ENCODE measurements around the gene LCE6A. TPM values are rescaled to one million over a fixed set of nuclear protein-coding genes. Genes with fewer than 3 reads are reported as not detected.

Gene LCE6A
- total RNA-seq, 1 donor from 2014 or later = not detected

DNA sequence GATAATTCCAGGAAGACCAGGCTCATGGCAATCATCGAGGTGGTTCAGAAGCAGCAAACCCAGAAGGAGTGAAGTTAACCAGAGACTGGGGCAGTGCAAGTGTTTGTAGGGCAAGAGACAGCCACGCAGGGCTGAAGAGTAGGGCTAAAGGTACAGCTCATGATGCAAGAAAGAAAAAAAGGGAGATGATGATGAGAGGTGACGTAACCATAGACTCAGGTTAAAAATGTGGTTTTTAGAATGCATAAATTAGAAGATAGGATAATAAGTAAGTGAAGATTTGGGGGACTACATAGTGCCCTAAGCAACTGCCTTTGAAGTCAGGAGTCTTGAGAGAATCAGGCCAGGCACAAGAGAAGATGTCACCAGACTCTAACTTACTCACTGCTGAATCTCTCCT lies 17.5 kb downstream of the LCE6A start:
- H3K36me3 Mint-ChIP-seq (ENCODE audit: unreplicated experiment) = no peaks in the 10 kb centered on the region
- TF ChIP-seq, protein P1, sequence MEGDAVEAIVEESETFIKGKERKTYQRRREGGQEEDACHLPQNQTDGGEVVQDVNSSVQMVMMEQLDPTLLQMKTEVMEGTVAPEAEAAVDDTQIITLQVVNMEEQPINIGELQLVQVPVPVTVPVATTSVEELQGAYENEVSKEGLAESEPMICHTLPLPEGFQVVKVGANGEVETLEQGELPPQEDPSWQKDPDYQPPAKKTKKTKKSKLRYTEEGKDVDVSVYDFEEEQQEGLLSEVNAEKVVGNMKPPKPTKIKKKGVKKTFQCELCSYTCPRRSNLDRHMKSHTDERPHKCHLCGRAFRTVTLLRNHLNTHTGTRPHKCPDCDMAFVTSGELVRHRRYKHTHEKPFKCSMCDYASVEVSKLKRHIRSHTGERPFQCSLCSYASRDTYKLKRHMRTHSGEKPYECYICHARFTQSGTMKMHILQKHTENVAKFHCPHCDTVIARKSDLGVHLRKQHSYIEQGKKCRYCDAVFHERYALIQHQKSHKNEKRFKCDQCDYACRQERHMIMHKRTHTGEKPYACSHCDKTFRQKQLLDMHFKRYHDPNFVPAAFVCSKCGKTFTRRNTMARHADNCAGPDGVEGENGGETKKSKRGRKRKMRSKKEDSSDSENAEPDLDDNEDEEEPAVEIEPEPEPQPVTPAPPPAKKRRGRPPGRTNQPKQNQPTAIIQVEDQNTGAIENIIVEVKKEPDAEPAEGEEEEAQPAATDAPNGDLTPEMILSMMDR (IDR thresholded peaks at IDR 0.05; ENCODE audit: partially characterized antibody, unreplicated experiment) = no peak
- no peak overlapping the region for H3K27ac Mint-ChIP-seq (ENCODE audit: unreplicated experiment)
- H3K9me3 Mint-ChIP-seq (ENCODE audit: unreplicated experiment) = no peaks in the 10 kb centered on the region
- H3K4me3 Mint-ChIP-seq (ENCODE audit: unreplicated experiment) = no peak overlapping the region
- no peaks in the 10 kb centered on the region for H3K4me1 Mint-ChIP-seq (ENCODE audit: low read depth, unreplicated experiment)
- no peak for DNase-seq
- peaks cover 2% of the 10 kb centered on the region for H3K27me3 Mint-ChIP-seq (ENCODE audit: unreplicated experiment)

DNA sequence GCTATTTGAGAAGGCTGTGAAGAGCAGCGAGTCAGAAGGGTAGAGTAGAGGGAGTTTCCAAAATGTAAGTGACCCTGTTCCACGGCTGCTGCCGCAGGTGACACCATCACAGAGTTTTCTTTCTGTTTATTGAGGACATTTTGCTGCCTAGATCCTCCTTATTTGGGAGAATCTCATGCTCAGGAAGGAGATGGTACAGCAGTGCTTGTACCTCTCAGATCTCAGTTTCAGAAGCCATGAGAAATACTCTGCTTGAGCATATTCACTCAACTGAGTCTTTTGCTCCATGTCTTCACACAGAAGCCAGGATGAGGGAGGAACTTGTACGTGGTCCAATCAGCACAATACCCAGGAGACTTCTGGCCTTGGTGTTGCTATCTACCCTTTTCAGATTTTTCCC lies 18.7 kb downstream of the LCE6A start:
- H3K36me3 Mint-ChIP-seq (ENCODE audit: unreplicated experiment) = no peaks in the 10 kb centered on the region
- H3K27ac Mint-ChIP-seq (ENCODE audit: unreplicated experiment) = no peak overlapping the region
- H3K4me3 Mint-ChIP-seq (ENCODE audit: unreplicated experiment) = no peak overlapping the region
- peaks cover 2% of the 10 kb centered on the region for H3K27me3 Mint-ChIP-seq (ENCODE audit: unreplicated experiment)
- TF ChIP-seq, protein P1 (IDR thresholded peaks at IDR 0.05; ENCODE audit: partially characterized antibody, unreplicated experiment) = no peak
- no peaks in the 10 kb centered on the region for H3K4me1 Mint-ChIP-seq (ENCODE audit: low read depth, unreplicated experiment)
- DNase-seq = no peak
- no peaks in the 10 kb centered on the region for H3K9me3 Mint-ChIP-seq (ENCODE audit: unreplicated experiment)

DNA sequence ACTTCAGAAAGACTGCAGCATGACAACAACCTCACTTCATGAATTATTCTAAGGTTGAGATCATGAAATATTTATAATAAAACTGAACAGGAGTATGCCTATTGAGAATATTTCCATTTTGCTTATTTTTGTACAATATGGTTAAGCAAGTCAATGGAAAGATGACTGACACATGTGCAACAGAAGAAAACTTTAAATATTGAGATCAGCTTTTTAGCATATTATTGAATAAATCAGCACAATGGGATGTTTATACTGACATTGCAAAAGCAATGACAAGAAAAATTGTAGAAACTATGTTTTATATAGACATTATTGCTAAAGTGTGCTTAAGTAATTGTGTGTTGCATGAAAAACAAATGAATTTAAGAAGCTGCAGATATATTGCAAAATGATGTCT lies 21.8 kb downstream of the LCE6A start:
- no peak for DNase-seq
- no peak overlapping the region for H3K27ac Mint-ChIP-seq (ENCODE audit: unreplicated experiment)
- H3K4me3 Mint-ChIP-seq (ENCODE audit: unreplicated experiment) = no peak overlapping the region
- TF ChIP-seq, protein P1 (IDR thresholded peaks at IDR 0.05; ENCODE audit: partially characterized antibody, unreplicated experiment) = no peak
- H3K9me3 Mint-ChIP-seq (ENCODE audit: unreplicated experiment) = no peaks in the 10 kb centered on the region
- H3K27me3 Mint-ChIP-seq (ENCODE audit: unreplicated experiment) = peaks cover 2% of the 10 kb centered on the region
- H3K4me1 Mint-ChIP-seq (ENCODE audit: low read depth, unreplicated experiment) = no peaks in the 10 kb centered on the region
- no peaks in the 10 kb centered on the region for H3K36me3 Mint-ChIP-seq (ENCODE audit: unreplicated experiment)

DNA sequence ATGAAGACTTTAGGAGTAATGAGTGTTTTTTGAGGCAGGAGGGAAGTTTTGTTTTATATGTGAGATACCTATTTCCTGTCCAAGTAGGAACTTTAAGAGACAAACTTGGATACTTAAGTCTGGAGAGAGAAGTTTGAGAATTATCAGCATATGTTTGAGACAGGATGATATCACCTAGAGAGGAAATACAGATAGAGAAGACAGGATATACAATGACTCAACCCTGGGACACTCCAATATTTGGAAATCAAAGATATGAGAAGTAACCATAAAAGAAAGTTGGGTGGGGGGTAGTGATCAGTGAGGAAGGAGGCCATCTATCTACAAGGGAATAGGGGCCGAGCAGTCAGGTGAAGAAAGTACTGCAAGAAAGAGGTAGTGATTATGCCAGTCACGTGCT lies 23.7 kb downstream of the LCE6A start:
- TF ChIP-seq, protein P1 (IDR thresholded peaks at IDR 0.05; ENCODE audit: partially characterized antibody, unreplicated experiment) = no peak

DNA sequence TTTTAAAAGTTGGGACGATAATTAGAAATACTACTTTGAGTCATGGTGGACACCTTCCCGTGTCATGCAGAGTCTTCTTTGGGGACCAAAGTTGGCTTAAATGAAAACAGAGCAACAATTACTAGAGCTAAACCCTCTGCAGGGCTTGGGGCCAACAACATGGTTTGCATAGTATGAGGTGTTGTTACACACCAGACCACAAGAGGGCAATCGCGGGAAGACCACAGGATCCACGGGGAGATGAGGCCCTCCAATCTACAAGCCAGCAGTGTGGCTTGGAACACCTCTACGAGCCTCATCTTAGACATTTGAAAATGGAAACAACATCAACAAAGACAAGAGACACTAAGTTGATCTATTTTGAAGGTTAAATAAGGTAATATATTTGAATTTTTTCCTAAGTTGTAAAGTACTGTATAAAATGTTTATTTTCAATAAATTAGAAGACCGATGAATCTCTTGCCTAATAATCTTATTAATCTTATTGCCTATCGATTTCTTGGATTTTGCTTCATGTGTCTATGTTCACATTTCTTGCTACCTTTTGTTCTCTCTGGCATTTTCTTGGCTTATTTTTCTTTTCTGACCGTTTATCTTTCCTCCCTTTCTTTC lies 27.3 kb downstream of the LCE6A start:
- Mint-ChIP-seq H3K36me3 (ENCODE audit: unreplicated experiment) (no peaks in the 10 kb centered on the region), H3K4me1 (ENCODE audit: low read depth, unreplicated experiment) (no peaks in the 10 kb centered on the region), H3K27ac (ENCODE audit: unreplicated experiment) (no peak overlapping the region), H3K27me3 (ENCODE audit: unreplicated experiment) (peaks cover 2% of the 10 kb centered on the region), H3K4me3 (ENCODE audit: unreplicated experiment) (no peak overlapping the region), H3K9me3 (ENCODE audit: unreplicated experiment) (no peaks in the 10 kb centered on the region)
- peak; percentile 75 for DNase-seq
- TF ChIP-seq, protein P1 (IDR thresholded peaks at IDR 0.05; ENCODE audit: partially characterized antibody, unreplicated experiment) = peak; percentile 86

More for the DNA sequence above, 23.7 kb downstream of the LCE6A start:
- Mint-ChIP-seq H3K4me1 (ENCODE audit: low read depth, unreplicated experiment) (no peaks in the 10 kb centered on the region), H3K36me3 (ENCODE audit: unreplicated experiment) (no peaks in the 10 kb centered on the region), H3K4me3 (ENCODE audit: unreplicated experiment) (no peak overlapping the region), H3K27ac (ENCODE audit: unreplicated experiment) (no peak overlapping the region), H3K27me3 (ENCODE audit: unreplicated experiment) (no peaks in the 10 kb centered on the region), H3K9me3 (ENCODE audit: unreplicated experiment) (no peaks in the 10 kb centered on the region)
- DNase-seq = no peak
